Ishikawa (cell line): ENCODE measurements around the gene EIF3B.

Experiments used
- CEBPB ChIP-seq: IDR thresholded peaks from 2 replicates; pipeline ENCODE4 v1.6.1; 2012
- EP300 ChIP-seq: IDR thresholded peaks from 2 replicates; pipeline ENCODE4 v1.6.1; 2012; ENCODE audit warnings: borderline replicate concordance
- TAF1 ChIP-seq: IDR thresholded peaks from 2 replicates; pipeline ENCODE4 v1.6.1; 2012; ENCODE audit warnings: low read depth, mild to moderate bottlenecking
- USF1 ChIP-seq: IDR thresholded peaks from 2 replicates; pipeline ENCODE4 v1.6.1; 2012
- TF ChIP-seq, protein P1 (sequence below): IDR thresholded peaks from 2 replicates; pipeline ENCODE4 v1.6.1; 2012; ENCODE audit warnings: low read depth, mild to moderate bottlenecking

- TF ChIP-seq, protein P1, sequence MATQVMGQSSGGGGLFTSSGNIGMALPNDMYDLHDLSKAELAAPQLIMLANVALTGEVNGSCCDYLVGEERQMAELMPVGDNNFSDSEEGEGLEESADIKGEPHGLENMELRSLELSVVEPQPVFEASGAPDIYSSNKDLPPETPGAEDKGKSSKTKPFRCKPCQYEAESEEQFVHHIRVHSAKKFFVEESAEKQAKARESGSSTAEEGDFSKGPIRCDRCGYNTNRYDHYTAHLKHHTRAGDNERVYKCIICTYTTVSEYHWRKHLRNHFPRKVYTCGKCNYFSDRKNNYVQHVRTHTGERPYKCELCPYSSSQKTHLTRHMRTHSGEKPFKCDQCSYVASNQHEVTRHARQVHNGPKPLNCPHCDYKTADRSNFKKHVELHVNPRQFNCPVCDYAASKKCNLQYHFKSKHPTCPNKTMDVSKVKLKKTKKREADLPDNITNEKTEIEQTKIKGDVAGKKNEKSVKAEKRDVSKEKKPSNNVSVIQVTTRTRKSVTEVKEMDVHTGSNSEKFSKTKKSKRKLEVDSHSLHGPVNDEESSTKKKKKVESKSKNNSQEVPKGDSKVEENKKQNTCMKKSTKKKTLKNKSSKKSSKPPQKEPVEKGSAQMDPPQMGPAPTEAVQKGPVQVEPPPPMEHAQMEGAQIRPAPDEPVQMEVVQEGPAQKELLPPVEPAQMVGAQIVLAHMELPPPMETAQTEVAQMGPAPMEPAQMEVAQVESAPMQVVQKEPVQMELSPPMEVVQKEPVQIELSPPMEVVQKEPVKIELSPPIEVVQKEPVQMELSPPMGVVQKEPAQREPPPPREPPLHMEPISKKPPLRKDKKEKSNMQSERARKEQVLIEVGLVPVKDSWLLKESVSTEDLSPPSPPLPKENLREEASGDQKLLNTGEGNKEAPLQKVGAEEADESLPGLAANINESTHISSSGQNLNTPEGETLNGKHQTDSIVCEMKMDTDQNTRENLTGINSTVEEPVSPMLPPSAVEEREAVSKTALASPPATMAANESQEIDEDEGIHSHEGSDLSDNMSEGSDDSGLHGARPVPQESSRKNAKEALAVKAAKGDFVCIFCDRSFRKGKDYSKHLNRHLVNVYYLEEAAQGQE, result no peak
- TF ChIP-seq TAF1, result no peak
- TF ChIP-seq CEBPB, result no peak
- no peak for TF ChIP-seq EP300
- TF ChIP-seq USF1, result no peak
These were observed 17.9 kb upstream of the EIF3B start for GRCh38 chr7:2336626-2337299.
